MM.1S (cell line): Measurements from ENCODE around the gene SPRR3.

Source experiments
- CTCF ChIP-seq: fragments of 300-600 bp; sonication (generic); IDR thresholded peaks from 2 replicates; pipeline ENCODE4 v1.5.1; 2016; ENCODE audit warnings: antibody characterized with exemption, low read length, mixed read lengths
- EZH2 ChIP-seq: fragments of 300-600 bp; sonication (generic); optimal IDR thresholded peaks from 2 replicates; pipeline ENCODE3; 2017; ENCODE audit warnings: low read depth, mild to moderate bottlenecking, antibody characterized with exemption, low read length, mixed read lengths

- TF ChIP-seq EZH2, result no peak
- no peak for TF ChIP-seq CTCF
Observed at GRCh38 chr1:153030895-153031294, 29.3 kb downstream of the SPRR3 start, which contains the start of gene SPRR1B.
